BJ (cell line): ENCODE data around the gene FKBP4. TPM values are rescaled to one million over a fixed set of nuclear protein-coding genes. Genes with fewer than 3 reads are reported as not detected.

Source experiments
- CTCF ChIA-PET: fragments of 350-600 bp; formaldehyde crosslinking; extraction: SDS; loops from one replicate; lab custom pipeline; 2021; ENCODE audit warnings: antibody characterized with exemption, inconsistent platforms; lab: Yijun Ruan, JAX
- POLR2A ChIA-PET: fragments of 300-600 bp; sonication (Branson Sonifier 250); formaldehyde crosslinking; extraction: SDS; loops from one replicate; lab custom pipeline; 2021; ENCODE audit warnings: antibody characterized with exemption; lab: Charles Lee
- DNase-seq: peaks from one replicate; pipeline ENCODE4 v3.0.0-alpha.2; 2011; ENCODE audit warnings: low read depth
- H3K27me3 ChIP-seq: 2 replicates; pipeline ENCODE4 v1.6.0; 2011; ENCODE audit warnings: low read length; ENCODE audit not compliant: control insufficient read depth, insufficient read depth
- H3K36me3 ChIP-seq: 2 replicates; pipeline ENCODE4 v1.5.1; 2011; ENCODE audit warnings: low read length; ENCODE audit not compliant: control insufficient read depth, insufficient read depth
- H3K4me3 ChIP-seq: 2 replicates; pipeline ENCODE4 v1.5.1; 2011; ENCODE audit warnings: low read depth, mild to moderate bottlenecking, control low read depth, low read length
- polyA plus RNA-seq: library from polyadenylated mRNA; depleted of rRNA; stranded (reverse); fragments of >200 nt; gene quantifications from 2 replicates; pipeline ENCODE4 v1.2.3, GENCODE V29; 2011
- TF ChIP-seq, protein P1 (sequence below): IDR thresholded peaks from 2 replicates; pipeline ENCODE4 v1.5.1; 2011; ENCODE audit warnings: low read depth, mild to moderate bottlenecking, control low read depth, inconsistent platforms, low read length, moderate library complexity; ENCODE audit not compliant: insufficient read depth

Gene FKBP4
- polyA plus RNA-seq, 1 experiment = 27.1 TPM

DNA sequence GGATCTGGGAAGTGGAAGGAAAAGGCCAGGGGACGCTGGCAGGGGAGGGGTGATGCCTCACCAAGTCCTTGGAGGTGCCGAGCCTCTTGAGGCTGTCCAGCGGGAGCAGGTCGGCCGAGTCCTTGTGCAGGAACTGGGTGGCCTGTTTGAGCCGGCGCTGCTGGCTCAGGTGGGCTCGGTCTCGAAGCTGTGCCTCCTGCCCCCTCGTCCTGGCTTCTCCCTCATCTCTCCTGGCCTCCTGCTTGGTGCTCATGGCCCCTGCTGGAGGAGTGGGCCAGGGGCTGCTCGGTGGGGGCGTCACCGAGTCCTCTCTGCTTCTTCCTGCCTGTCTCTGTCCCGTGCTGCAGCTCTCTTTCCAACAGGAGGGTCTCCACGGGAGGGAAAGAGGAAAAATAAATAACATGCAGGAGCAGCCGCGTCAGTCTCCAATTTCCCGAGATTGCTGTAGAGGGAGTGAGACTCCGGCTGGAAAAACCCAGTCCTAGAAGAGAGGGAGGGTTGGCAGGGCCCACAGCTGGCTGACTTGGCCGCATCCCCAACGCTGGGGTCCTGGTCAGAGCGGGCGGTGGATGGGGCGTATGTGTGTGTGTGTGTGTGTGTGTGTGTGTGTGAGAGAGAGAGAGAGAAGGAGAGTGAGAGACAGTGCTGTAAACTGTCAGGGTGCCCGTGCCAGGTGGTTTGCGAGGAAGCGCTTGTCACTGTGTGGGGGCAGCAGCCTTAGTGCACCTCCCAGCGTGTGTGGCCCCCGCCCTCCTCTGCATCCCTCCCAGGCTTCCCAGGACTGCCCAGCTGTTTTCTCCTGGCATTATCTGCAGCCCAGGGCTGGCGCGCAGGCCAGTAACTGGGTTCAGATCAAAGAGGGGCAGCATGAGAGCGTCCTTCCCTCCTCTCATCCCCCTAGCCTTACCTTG lies 40.1 kb downstream of the FKBP4 start, which contains the start of gene NRIP2:
Gene NRIP2 (minus strand): TSS at position 455 of the 911 bp plus-strand sequence. CDS start 52 bp downstream, at position 403.
- Histone ChIP-seq H3K36me3 (peaks cover 1% of the 10 kb centered on the region; the same call in 1 of the 2 replicates), H3K27me3 (peaks cover 2% of the 10 kb centered on the region), H3K4me3 (no peak within 1 kb of the TSS)
- no peak for DNase-seq
- TF ChIP-seq, protein P1, sequence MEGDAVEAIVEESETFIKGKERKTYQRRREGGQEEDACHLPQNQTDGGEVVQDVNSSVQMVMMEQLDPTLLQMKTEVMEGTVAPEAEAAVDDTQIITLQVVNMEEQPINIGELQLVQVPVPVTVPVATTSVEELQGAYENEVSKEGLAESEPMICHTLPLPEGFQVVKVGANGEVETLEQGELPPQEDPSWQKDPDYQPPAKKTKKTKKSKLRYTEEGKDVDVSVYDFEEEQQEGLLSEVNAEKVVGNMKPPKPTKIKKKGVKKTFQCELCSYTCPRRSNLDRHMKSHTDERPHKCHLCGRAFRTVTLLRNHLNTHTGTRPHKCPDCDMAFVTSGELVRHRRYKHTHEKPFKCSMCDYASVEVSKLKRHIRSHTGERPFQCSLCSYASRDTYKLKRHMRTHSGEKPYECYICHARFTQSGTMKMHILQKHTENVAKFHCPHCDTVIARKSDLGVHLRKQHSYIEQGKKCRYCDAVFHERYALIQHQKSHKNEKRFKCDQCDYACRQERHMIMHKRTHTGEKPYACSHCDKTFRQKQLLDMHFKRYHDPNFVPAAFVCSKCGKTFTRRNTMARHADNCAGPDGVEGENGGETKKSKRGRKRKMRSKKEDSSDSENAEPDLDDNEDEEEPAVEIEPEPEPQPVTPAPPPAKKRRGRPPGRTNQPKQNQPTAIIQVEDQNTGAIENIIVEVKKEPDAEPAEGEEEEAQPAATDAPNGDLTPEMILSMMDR = no peak
- CTCF ChIA-PET = interaction anchor here (0.9 to 1.9 kb wide), 6 partner anchors 12 to 199 kb away, joined by 3 to 6 read pairs (median 3); no protein-coding TSS in a partner anchor
- POLR2A ChIA-PET = interaction anchor here (0.5 kb wide), 1 partner anchor 11 kb away, joined by 3 read pairs; no protein-coding TSS in a partner anchor

DNA sequence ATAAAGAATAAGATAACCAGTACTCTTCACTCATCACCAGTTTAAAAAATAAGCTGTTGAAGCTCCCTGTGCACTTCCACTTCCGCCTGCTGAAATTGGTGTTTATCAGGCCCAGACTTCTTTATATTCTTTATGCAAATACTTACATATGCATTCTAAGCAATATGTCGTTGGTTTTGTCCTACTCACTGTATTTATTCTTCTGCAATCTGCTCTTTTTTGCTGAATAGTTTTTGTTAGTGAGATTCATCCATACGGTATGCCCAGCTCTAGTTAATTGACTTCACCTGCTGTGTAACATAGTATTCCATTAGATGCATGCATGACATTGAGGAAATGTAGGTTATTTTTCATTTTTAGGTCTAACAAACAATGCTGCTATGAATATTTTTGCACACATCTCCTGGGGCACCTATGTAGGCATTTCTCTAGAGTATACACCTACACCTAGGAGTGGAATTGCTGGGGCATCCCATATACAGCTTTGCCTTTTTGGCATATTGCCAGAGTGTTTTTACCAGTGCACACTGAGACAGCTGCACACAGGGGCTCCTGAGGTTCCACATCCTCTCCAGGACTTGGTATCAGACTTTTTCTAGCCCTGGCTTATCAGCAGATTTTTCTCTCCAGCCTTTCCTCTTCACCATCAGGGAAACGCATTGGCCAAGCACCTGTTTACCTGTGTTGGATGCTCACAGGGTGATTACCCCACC lies 41.1 kb downstream of the FKBP4 start:
- no peak for DNase-seq
- POLR2A ChIA-PET = interaction anchor here (0.5 kb wide), 1 partner anchor 10 kb away, joined by 3 read pairs; no protein-coding TSS in a partner anchor
- CTCF ChIA-PET = interaction anchor here (0.6 to 1.9 kb wide), 5 partner anchors 9 to 223 kb away, joined by 3 to 6 read pairs (median 3); no protein-coding TSS in a partner anchor

DNA sequence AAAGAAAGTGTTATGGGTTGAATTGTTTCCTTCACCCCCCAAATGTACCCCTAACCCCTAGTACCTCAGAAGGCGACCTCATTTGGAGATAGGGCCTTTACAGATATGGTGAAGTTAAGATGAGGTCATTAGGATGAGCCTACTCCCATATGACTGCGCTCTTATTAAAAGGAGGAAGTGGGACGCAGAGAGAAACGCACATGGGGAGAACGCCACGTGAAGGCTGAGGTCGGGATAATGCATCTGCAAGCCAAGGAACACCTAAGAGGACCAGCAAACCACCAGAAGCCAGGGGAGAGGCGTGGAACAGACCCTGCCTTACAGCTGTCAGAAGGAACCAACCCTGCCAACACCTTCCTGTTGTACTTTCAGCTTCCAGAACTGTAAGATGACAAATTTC lies 41.8 kb downstream of the FKBP4 start:
- POLR2A ChIA-PET = no interaction called here
- TF ChIP-seq, protein P1 = no peak
- H3K36me3 ChIP-seq = no peaks in the 10 kb centered on the region
- CTCF ChIA-PET = interaction anchor here (1.0 to 1.9 kb wide), 2 partner anchors 8 to 198 kb away, joined by 3 to 6 read pairs; no protein-coding TSS in a partner anchor
- H3K27me3 ChIP-seq = peaks cover 2% of the 10 kb centered on the region
- no peak for DNase-seq
- no peak overlapping the region for H3K4me3 ChIP-seq

More for the DNA sequence above, 41.1 kb downstream of the FKBP4 start:
- Histone ChIP-seq H3K4me3 (no peak overlapping the region), H3K36me3 (no peaks in the 10 kb centered on the region), H3K27me3 (peaks cover 2% of the 10 kb centered on the region)
- TF ChIP-seq, protein P1 = no peak

DNA sequence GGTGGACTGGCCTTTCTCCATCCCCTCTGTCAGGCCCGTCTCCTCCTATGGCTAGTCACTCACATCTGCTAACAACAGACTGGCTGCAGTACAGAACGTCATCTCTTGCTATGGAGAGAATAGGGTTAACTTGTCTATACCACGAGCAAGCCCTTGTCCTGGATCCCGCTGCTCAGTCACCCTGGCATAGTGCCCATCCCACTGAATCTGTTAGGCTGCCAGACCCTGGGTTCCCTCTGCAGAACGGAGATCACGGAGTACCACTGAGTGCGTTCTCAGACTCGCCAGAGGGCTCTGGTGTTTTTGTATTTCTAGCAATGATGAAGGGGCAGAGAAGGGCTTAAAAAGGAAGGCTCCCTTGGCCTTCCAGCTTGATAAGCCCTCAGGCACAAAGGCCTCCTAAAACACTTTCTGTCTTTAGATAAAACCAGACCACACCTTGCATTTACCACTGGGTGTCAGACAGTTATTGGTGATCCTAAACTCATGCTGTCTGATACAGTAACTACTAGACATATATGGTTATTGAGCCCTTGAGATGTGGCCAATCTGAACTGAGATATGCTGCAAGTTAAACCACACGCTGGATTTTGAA lies 46.4 kb downstream of the FKBP4 start:
- no peak overlapping the region for H3K4me3 ChIP-seq
- CTCF ChIA-PET = no interaction called here
- TF ChIP-seq, protein P1 = no peak
- POLR2A ChIA-PET = no interaction called here
- DNase-seq = no peak
- H3K36me3 ChIP-seq = no peaks in the 10 kb centered on the region
- H3K27me3 ChIP-seq = no peaks in the 10 kb centered on the region
